Dedifferentiated amniotic fluid mesenchymal stem cell (primary cell): ENCODE measurements around the gene RIT2.
"Not testable (repeated sequence)": the region's sequence is repeated elsewhere in the genome, so short reads cannot be mapped to it uniquely, and the experiment has no call there.

Experiments
- DNase-seq: peaks from one replicate; pipeline ENCODE4 v3.0.0-alpha.2; 2016; ENCODE audit errors: extremely low spot score

Gene RIT2

DNA sequence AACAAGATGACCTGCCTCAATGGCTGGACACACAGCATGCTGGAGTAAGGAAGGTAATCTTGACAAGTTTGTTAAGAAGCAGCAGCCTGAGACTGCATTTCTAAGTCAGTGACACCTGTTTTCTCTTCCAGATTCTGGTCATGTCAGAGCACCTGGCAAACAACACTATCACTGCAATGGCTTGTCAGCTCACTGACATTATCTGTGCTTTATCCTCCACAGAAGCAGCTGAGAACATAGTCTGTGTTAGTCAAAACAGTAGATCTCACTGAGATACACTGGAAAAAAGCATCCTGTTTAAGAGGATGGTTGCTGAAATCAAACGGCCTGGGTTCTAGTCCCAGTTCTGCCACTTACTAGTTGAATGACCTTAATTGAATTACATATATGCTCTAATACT is 355.2 kb downstream of the RIT2 start:
- DNase-seq: no peak

GRCh38 chr18:42758852-42759251 is 356.6 kb downstream of the RIT2 start:
- DNase-seq: no peak

DNA sequence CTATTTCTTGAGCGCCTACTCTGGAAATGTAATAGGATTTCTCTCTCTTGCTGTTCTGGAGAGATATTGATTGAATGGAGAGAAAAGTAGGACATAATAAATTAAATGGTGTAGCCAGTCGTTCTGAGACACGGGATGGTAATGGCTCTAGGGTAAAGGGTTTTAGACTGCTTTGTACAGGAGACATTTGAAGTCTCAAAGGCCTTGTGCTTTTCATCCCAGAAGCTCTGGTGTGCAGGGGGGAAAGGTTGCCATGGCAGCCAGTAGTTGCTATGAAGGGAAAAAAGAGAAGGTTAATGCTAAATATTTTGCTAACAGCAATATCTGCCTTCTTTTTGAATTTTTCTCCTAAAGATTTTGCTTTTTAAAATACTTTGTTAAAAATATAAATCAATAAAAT is 359.3 kb downstream of the RIT2 start:
- DNase-seq: no peak

- no peak for DNase-seq
Observed at GRCh38 chr18:42752916-42753315, 362.6 kb downstream of the RIT2 start.

GRCh38 chr18:42746794-42747193 is 368.7 kb downstream of the RIT2 start:
- no peak for DNase-seq

DNA sequence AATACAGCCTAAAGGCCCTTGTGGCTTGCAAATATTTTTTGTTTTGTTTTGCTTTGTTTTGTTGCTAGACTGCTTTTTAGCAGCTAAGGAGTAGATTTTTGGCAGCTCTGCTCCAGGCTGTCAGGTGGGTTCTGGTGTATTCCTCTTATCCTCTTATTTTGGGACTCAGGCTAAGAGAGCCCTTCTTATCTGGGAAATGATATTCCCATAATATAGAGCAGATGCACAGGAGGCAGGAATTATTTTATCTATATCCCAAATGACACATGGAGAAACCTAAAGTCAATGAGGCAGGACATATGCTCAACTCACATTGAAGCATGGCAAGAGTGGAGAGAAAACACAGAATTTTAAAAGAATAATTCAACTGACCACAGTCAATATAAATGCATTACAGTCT is 369.6 kb downstream of the RIT2 start:
- DNase-seq: no peak

GRCh38 chr18:42745171-42745570 is 370.3 kb downstream of the RIT2 start:
- DNase-seq: no peak

DNA sequence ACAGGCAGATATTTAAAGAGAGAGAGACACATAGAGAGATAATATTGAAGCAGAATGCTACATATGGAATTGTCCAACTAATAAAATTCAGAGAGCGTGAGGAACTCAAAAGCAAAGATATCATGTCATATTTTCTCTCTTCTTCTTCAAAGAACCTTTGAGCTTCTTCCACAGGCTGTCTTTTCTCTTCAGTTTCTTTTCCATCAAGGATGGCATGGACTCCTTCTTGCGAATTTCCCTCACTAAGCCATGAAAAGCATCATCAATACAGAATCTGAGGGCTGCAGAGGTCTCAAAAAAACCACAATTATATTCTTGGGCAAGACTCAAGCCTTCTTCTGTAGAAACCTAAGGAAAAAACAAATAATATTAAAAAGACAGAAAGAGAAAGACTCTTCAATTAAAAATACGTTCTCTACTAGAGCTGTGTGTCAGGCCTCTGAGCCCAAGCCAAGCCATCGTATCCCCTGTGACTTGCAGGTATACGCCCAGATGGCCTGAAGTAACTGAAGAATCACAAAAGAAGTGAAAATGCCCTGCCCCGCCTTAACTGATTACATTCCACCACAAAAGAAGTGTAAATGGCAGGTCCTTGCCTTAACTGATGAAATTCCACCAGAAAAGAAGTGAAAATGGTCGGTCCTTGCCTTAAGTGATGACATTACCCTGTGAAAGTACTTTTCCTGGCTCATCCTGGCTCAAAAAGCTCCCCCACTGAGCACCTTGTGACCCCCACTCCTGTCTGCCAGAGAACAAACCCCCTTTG is 371.9 kb downstream of the RIT2 start:
- no peak for DNase-seq

DNA sequence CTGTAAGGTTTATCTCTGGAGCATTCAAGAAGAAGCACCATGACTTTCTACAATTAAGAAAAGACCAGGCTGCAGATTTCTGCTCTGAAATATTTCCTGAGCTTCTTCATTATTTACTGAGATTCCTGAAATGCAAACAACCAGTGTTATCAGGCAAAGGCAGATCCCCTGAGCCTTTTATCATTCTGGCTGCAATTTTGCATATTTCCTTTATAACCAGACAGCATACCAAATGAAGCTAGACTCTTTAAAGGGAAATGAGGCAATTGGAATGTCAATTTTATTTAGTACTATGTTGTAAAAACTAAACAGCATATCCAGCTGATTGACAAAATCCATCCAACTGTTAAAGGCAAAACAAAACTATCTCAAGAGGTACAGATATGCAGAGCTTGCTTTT is 372.5 kb downstream of the RIT2 start:
- no peak for DNase-seq

DNA sequence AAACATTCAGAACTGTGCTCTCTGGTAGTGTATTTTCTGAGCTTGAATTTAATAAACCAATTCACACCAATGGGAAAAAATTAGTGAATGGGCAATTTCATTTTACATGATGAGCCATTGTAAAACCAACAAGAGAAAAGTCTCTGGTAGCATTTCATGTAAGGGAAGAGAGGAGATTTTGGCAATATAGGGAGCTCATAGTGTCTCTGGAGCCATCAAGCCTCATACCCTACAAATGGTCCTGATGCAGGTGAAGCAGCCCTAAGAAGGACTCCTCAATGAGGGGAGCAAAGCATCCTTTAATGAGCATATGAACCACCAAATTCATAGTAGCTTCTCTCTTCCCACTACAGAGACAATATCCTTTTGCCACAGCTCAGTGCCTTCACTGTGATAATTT is 373.0 kb downstream of the RIT2 start:
- no peak for DNase-seq

GRCh38 chr18:42741805-42742347 is 373.6 kb downstream of the RIT2 start:
- not testable (repeated sequence) for DNase-seq

DNA sequence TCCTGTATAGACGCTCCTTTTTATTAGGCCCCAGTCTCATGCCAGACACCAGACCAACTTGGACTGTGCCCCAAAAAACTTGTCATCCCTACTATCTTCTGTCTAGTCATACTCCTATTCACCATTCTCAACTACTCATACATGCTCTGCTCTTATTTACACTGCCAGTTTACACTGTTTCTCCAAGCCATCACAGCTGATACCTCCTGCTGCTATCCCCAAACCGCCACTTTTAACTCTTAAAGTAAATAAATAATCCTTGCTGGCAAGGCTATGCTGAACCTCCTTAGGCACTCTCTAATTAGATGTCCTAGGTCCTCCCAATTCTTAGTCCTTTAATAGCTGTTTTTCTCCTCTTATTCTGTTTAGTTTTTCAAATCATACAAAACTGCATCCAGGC is 374.2 kb downstream of the RIT2 start:
- DNase-seq: not testable (repeated sequence)

DNA sequence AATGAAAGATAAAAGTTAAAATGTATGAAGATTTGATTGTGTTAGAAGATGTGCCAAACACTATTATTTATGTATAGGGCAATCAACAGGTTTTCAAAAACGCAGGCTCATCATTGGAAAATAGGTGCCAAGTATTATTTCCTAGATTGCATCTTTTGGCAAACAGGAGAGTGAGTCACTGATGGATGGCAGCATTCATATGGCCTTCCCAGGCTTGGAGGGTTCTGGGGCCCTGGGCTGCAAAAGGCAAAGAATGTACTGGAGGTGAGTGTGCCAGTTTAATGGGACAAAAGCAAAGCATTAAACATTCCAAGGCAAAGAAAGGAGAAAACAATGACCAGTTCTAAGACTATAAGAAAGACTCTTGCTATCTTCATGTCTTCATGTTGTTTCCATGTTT is 379.4 kb downstream of the RIT2 start:
- DNase-seq: no peak

GRCh38 chr18:42734520-42734919 is 381.0 kb downstream of the RIT2 start:
- no peak for DNase-seq

DNA sequence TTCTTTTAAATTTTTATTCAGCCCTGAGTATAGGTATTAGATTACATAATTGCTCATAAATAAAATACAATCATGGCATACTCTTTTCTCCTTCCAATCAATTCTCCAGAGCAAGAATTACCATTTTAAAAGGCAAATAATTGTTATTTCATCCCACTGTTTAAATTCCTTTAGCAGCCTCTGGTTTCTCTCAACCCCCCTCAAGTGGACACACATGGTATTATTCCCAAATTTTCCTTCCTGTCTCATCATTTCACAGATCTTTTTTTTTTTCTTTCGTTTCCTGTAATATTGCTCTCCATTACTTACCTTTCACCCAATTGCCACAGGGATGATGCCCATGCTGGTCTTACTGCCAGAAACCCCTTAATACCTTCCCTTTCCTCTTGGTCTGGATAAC is 385.2 kb downstream of the RIT2 start:
- DNase-seq: no peak

DNA sequence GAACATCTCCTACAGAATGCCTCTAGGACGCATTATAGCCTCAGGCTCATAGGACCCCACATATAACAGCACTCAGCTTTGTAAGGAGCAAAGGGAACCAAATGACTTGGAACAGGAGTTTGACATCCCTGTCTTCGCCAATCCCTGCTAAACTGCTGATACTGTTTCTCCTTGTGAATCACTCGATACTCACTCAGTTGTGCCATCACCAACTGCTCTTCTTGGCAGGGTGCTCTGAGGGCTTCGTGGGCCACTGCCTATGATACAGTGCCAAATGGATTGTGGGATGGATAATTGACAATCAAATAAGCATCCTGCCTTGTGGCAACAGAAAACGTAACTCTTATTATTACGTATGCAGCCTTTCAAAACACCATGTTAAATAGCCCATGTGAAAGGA is 396.3 kb downstream of the RIT2 start:
- no peak for DNase-seq

DNA sequence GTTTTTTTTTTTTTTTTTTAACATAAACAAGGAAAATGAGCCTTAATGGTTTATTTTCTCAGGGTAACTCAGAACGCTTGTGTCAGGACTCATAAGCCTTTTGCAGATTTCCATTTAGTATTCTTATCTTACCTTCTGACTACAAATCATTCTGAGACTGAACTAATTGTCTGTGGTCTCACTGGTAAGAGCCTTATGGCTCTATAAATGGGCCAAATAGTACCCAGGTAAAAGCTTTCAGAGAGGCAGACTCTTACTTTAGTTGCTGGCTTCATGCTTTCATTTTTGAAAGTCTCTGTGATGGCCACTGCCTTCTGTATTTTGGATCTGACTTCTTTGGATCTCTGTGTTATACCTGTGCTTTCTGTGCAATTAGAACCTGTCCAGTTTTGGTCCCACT is 403.4 kb downstream of the RIT2 start:
- no peak for DNase-seq

DNA sequence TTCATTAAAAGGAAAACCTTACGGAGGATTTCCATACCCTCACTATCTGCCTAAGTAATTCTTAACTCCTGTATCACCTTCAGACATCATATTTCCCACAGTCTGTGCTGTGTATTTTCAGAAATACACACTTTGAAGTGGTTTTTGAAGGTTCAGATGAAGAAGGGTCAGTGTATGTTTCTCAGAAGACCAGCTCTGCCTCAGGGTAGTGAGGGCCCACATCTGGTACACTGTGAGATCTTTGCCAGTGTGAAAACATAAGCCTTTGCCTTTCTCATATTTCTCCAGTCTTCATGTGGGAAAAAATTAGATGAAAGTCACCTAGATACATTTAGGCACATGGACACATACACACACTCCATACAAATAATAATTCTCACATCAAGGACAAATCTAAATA is 408.4 kb downstream of the RIT2 start:
- no peak for DNase-seq

DNA sequence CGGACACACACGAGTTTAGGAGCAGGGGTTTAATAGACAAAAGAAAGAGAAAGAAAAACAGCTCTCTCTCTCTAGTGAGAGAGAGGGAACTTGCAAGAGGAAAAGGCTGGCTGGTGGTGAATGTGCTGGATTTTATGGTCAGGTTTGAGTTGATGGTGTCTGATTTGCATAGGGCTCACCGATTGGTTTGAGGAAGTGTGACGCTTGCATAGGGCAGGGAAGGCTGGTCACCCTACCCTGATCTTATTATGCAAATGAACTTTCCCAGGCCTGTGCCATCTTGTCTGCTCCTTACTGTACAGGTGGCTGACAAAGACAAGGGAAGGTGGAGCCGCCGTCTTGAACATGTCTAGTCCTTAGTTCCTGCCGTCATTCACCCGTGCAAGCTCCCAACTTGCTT is 408.9 kb downstream of the RIT2 start:
- DNase-seq: no peak

DNA sequence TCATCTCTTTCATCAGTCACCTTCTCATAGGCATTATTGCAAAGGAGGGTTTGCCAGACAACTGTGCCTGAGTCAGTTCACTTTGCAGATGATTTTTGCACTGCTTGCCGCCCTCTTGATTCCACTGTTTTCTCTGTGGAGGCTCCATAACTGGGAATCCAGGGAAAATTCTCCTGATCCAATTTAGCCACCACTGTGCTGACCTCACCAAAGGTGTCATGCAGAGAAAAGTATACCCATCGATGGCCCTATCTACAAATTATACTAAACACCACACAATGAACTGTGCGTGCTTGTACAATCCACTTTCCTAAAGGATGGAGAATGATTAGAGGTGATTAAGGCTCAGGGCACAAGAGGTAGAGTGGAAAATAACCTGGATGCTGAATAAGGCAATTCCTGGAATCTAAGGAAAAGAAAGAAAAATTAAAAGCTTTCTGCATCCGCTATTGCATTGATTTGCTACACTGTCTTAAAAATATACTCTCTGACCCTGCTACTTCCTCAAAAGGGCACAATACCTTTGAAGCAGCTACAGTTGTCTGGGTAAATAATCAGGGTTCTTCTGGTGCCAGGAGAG is 409.4 kb downstream of the RIT2 start:
- DNase-seq: no peak
